ENCODE results near the gene INSIG1.

- TF ChIP-seq SRF (IDR thresholded peaks at IDR 0.05; ENCODE audit: low read depth) (no peak), EZH2 (IDR thresholded peaks at IDR 0.05) (no peak), EZH2phosphoT487 (IDR thresholded peaks at IDR 0.05; ENCODE audit: borderline replicate concordance) (no peak), MAX (IDR thresholded peaks at IDR 0.05) (no peak), EGR1 (IDR thresholded peaks at IDR 0.05; ENCODE audit: low read depth) (no peak), CTCF (IDR thresholded peaks at IDR 0.05 in 2 of 3, conservative IDR thresholded peaks at IDR 0.05 in 1 of 3; ENCODE audit: borderline replicate concordance in 1 of 3, insufficient read depth in 1 of 3, low read depth in 2 of 3, low read length in 2 of 3) (no peak), POLR2A (IDR thresholded peaks at IDR 0.05; ENCODE audit: borderline replicate concordance, extremely low read depth, insufficient read depth, insufficient read length) (no peak), POLR2AphosphoS5 (IDR thresholded peaks at IDR 0.05; ENCODE audit: low read depth, low read length) (no peak)
Observed at GRCh38 chr7:155358948-155359712, 61.5 kb downstream of the INSIG1 start.

Measured in HCT116 (cell line).